ENCODE measurements around the gene ZIC4.

ZIC4 gene

GRCh38 chr3:147393943-147394883 lies 12.1 kb downstream of the ZIC4 start:
- Mint-ChIP-seq H3K4me3 (no peak overlapping the region), H3K27me3 (ENCODE audit: low read depth) (peaks cover 85% of the 10 kb centered on the region), H3K4me1 (ENCODE audit: low read depth) (no peaks in the 10 kb centered on the region), H3K27ac (peak overlapping the region; percentile 74), H3K9me3 (peaks cover 6% of the 10 kb centered on the region), H3K36me3 (ENCODE audit: low read depth) (no peaks in the 10 kb centered on the region)

- Mint-ChIP-seq H3K4me1 (ENCODE audit: low read depth) (no peaks in the 10 kb centered on the region), H3K36me3 (ENCODE audit: low read depth) (no peaks in the 10 kb centered on the region), H3K27me3 (ENCODE audit: low read depth) (peaks cover 85% of the 10 kb centered on the region), H3K27ac (peak overlapping the region; percentile 82), H3K9me3 (peaks cover 10% of the 10 kb centered on the region), H3K4me3 (no peak overlapping the region)
These were observed 12.9 kb downstream of the ZIC4 start for GRCh38 chr3:147393261-147393942.

GRCh38 chr3:147392625-147392946 lies 13.8 kb downstream of the ZIC4 start:
- H3K4me3 Mint-ChIP-seq, result no peak overlapping the region
- H3K36me3 Mint-ChIP-seq (ENCODE audit: low read depth), result no peaks in the 10 kb centered on the region
- H3K4me1 Mint-ChIP-seq (ENCODE audit: low read depth), result no peaks in the 10 kb centered on the region
- no peak overlapping the region for H3K27ac Mint-ChIP-seq
- H3K27me3 Mint-ChIP-seq (ENCODE audit: low read depth), result peaks cover 84% of the 10 kb centered on the region
- peaks cover 15% of the 10 kb centered on the region for H3K9me3 Mint-ChIP-seq

- peaks cover 15% of the 10 kb centered on the region for H3K9me3 Mint-ChIP-seq
- H3K27ac Mint-ChIP-seq, result peak overlapping the region; percentile 36
- H3K4me3 Mint-ChIP-seq, result no peak overlapping the region
- H3K36me3 Mint-ChIP-seq (ENCODE audit: low read depth), result no peaks in the 10 kb centered on the region
- peaks cover 84% of the 10 kb centered on the region for H3K27me3 Mint-ChIP-seq (ENCODE audit: low read depth)
- H3K4me1 Mint-ChIP-seq (ENCODE audit: low read depth), result no peaks in the 10 kb centered on the region
These were observed 14.3 kb downstream of the ZIC4 start for GRCh38 chr3:147391781-147392624.

GRCh38 chr3:147390589-147391569 lies 15.5 kb downstream of the ZIC4 start:
- H3K27ac Mint-ChIP-seq, result peak overlapping the region; percentile 49
- H3K27me3 Mint-ChIP-seq (ENCODE audit: low read depth), result peaks cover 89% of the 10 kb centered on the region
- no peaks in the 10 kb centered on the region for H3K4me1 Mint-ChIP-seq (ENCODE audit: low read depth)
- no peaks in the 10 kb centered on the region for H3K36me3 Mint-ChIP-seq (ENCODE audit: low read depth)
- H3K4me3 Mint-ChIP-seq, result no peak overlapping the region
- H3K9me3 Mint-ChIP-seq, result peaks cover 15% of the 10 kb centered on the region

- peaks cover 12% of the 10 kb centered on the region for H3K9me3 Mint-ChIP-seq
- H3K27ac Mint-ChIP-seq, result no peak overlapping the region
- H3K36me3 Mint-ChIP-seq (ENCODE audit: low read depth), result no peaks in the 10 kb centered on the region
- peaks cover 89% of the 10 kb centered on the region for H3K27me3 Mint-ChIP-seq (ENCODE audit: low read depth)
- no peaks in the 10 kb centered on the region for H3K4me1 Mint-ChIP-seq (ENCODE audit: low read depth)
- no peak overlapping the region for H3K4me3 Mint-ChIP-seq
These were observed 16.6 kb downstream of the ZIC4 start for GRCh38 chr3:147389717-147390116.

GRCh38 chr3:147388700-147389580 lies 17.4 kb downstream of the ZIC4 start:
- Mint-ChIP-seq H3K27me3 (ENCODE audit: low read depth) (peaks cover 89% of the 10 kb centered on the region), H3K4me1 (ENCODE audit: low read depth) (no peaks in the 10 kb centered on the region), H3K36me3 (ENCODE audit: low read depth) (no peaks in the 10 kb centered on the region), H3K9me3 (peaks cover 9% of the 10 kb centered on the region), H3K27ac (peak overlapping the region; percentile 31), H3K4me3 (no peak overlapping the region)

- Mint-ChIP-seq H3K36me3 (ENCODE audit: low read depth) (no peaks in the 10 kb centered on the region), H3K4me1 (ENCODE audit: low read depth) (no peaks in the 10 kb centered on the region), H3K9me3 (peaks cover 9% of the 10 kb centered on the region), H3K27ac (peak overlapping the region; percentile 31), H3K27me3 (ENCODE audit: low read depth) (peaks cover 92% of the 10 kb centered on the region), H3K4me3 (no peak overlapping the region)
These were observed 18.3 kb downstream of the ZIC4 start for GRCh38 chr3:147387885-147388699.

- Mint-ChIP-seq H3K4me1 (ENCODE audit: low read depth) (no peaks in the 10 kb centered on the region), H3K9me3 (peaks cover 9% of the 10 kb centered on the region), H3K27ac (peak overlapping the region; percentile 26), H3K27me3 (ENCODE audit: low read depth) (peaks cover 92% of the 10 kb centered on the region), H3K36me3 (ENCODE audit: low read depth) (no peaks in the 10 kb centered on the region), H3K4me3 (no peak overlapping the region)
These were observed 19.0 kb downstream of the ZIC4 start for GRCh38 chr3:147387291-147387884.

- Mint-ChIP-seq H3K4me1 (ENCODE audit: low read depth) (no peaks in the 10 kb centered on the region), H3K36me3 (ENCODE audit: low read depth) (no peaks in the 10 kb centered on the region), H3K9me3 (peaks cover 9% of the 10 kb centered on the region), H3K4me3 (no peak overlapping the region), H3K27ac (no peak overlapping the region), H3K27me3 (ENCODE audit: low read depth) (peaks cover 92% of the 10 kb centered on the region)
These were observed 21.0 kb downstream of the ZIC4 start for GRCh38 chr3:147385059-147386012.

Measured in T-helper 1 cell treated with Interleukin-12 subunit alpha and Interleukin-12 subunit beta and Interleukin-4 antibody, amounts not matched to agents 30 μg/mL and 1 μg/mL, for 36 hours (primary cell).